Measurements from ENCODE around the gene GPR149.

The GPR149 gene

GRCh38 chr3:154338570-154338969 lies 91.4 kb downstream of the GPR149 start:
- DNase-seq (ENCODE audit: low read depth): no peak

- no peak for DNase-seq (ENCODE audit: low read depth)
These were observed 92.0 kb downstream of the GPR149 start for GRCh38 chr3:154338008-154338407.

- peak; percentile 60 for DNase-seq (ENCODE audit: low read depth)
These were observed 95.0 kb downstream of the GPR149 start for GRCh38 chr3:154334973-154335420.

- DNase-seq (ENCODE audit: low read depth): no peak
These were observed 102.1 kb downstream of the GPR149 start for GRCh38 chr3:154327871-154328270.

- DNase-seq (ENCODE audit: low read depth): peak; percentile 4
These were observed 105.1 kb downstream of the GPR149 start for GRCh38 chr3:154324919-154325318.

GRCh38 chr3:154323891-154324738 lies 105.9 kb downstream of the GPR149 start, which contains the start of gene DHX36:
TSS of gene DHX36 (minus strand) at chr3:154324487. CDS start at chr3:154324416, 71 bp downstream.
- DNase-seq (ENCODE audit: low read depth): peak; percentile 93

- DNase-seq (ENCODE audit: low read depth): peak; percentile 33
These were observed 112.8 kb downstream of the GPR149 start for GRCh38 chr3:154316974-154317767.

- DNase-seq (ENCODE audit: low read depth): no peak
These were observed 115.8 kb downstream of the GPR149 start for GRCh38 chr3:154314152-154314551.

- peak; percentile 22 for DNase-seq (ENCODE audit: low read depth)
These were observed 119.2 kb downstream of the GPR149 start for GRCh38 chr3:154310840-154311239.

GRCh38 chr3:154307363-154307762 lies 122.6 kb downstream of the GPR149 start:
- DNase-seq (ENCODE audit: low read depth): no peak

GRCh38 chr3:154304936-154305335 lies 125.1 kb downstream of the GPR149 start:
- DNase-seq (ENCODE audit: low read depth): no peak

- DNase-seq (ENCODE audit: low read depth): peak; percentile 33
These were observed 125.7 kb downstream of the GPR149 start for GRCh38 chr3:154304116-154304786.

GRCh38 chr3:154301561-154301960 lies 128.4 kb downstream of the GPR149 start:
- DNase-seq (ENCODE audit: low read depth): no peak

GRCh38 chr3:154294016-154294415 lies 136.0 kb downstream of the GPR149 start:
- DNase-seq (ENCODE audit: low read depth): no peak

- DNase-seq (ENCODE audit: low read depth): no peak
These were observed 139.8 kb downstream of the GPR149 start for GRCh38 chr3:154290187-154290586.

Measured in ELR (cell line).